PC-9 (cell line): ENCODE measurements around the gene PRKCA. TPM values are rescaled to one million over a fixed set of nuclear protein-coding genes. Genes with fewer than 3 reads are reported as not detected.

ENCODE experiments used
- BruUV-seq: library from RNA; stranded (reverse); fragments of 400-500 nt; replicated peaks from 2 replicates; lab custom pipeline; 2021; lab: Mats Ljungman, UMichigan
- CTCF ChIA-PET: fragments of 300-600 bp; sonication (Branson Sonifier 250); formaldehyde crosslinking; loops from one replicate; lab custom pipeline; 2022; ENCODE audit warnings: antibody characterized with exemption; lab: Charles Lee
- POLR2A ChIA-PET: fragments of 300-600 bp; sonication (Branson Sonifier 250); formaldehyde crosslinking; loops from one replicate; lab custom pipeline; 2022; ENCODE audit warnings: antibody characterized with exemption; ENCODE audit not compliant: unreplicated experiment; lab: Charles Lee
- DNase-seq, 2 experiments: peaks; one replicate each; pipeline versions ENCODE4 v3.0.0 to v3.0.0-alpha.2; 2015 to 2022; ENCODE audit warnings: mixed read lengths in 1 of 2
- H2AFZ ChIP-seq: fragments of 200-600 bp; sonication (generic); 2 replicates; pipeline ENCODE4 v1.8.1; 2017; ENCODE audit warnings: antibody characterized with exemption
- H3F3A ChIP-seq: fragments of 200-600 bp; sonication (generic); 2 replicates; pipeline ENCODE4 v1.8.1; 2017; ENCODE audit warnings: antibody characterized with exemption, mild to moderate bottlenecking, low read depth; ENCODE audit not compliant: insufficient read depth
- H3K27ac ChIP-seq: fragments of 200-600 bp; sonication (generic); 2 replicates; pipeline ENCODE4 v1.6.1; 2016; ENCODE audit warnings: mixed run types
- H3K27me3 ChIP-seq: fragments of 200-600 bp; sonication (generic); 2 replicates; pipeline ENCODE4 v1.6.1; 2016; ENCODE audit warnings: low read depth, mixed run types; ENCODE audit not compliant: insufficient read depth
- H3K36me3 ChIP-seq: fragments of 200-600 bp; sonication (generic); 2 replicates; pipeline ENCODE4 v1.6.1; 2016; ENCODE audit warnings: low read depth, mixed run types
- H3K4me1 ChIP-seq: fragments of 200-600 bp; sonication (generic); replicated peaks from 2 replicates; pipeline ENCODE4 v1.6.1; 2016; ENCODE audit warnings: mixed run types; ENCODE audit not compliant: insufficient read depth
- H3K4me2 ChIP-seq: fragments of 200-600 bp; sonication (generic); 2 replicates; pipeline ENCODE4 v1.6.1; 2017; ENCODE audit warnings: mixed run types
- H3K4me3 ChIP-seq: fragments of 200-600 bp; sonication (generic); 2 replicates; pipeline ENCODE4 v1.6.1; 2016; ENCODE audit warnings: mixed run types
- H3K79me2 ChIP-seq: fragments of 200-600 bp; sonication (generic); 2 replicates; pipeline ENCODE4 v1.6.1; 2017; ENCODE audit warnings: low read depth, mixed run types
- H3K9me2 ChIP-seq: fragments of 200-600 bp; sonication (generic); 2 replicates; pipeline ENCODE4 v1.8.1; 2017; ENCODE audit warnings: mild to moderate bottlenecking; ENCODE audit not compliant: insufficient read depth
- H3K9me3 ChIP-seq: fragments of 200-600 bp; sonication (generic); 2 replicates; pipeline ENCODE4 v1.8.1; 2016; ENCODE audit warnings: low read depth; ENCODE audit not compliant: insufficient read depth
- H4K20me1 ChIP-seq: fragments of 200-600 bp; sonication (generic); 2 replicates; pipeline ENCODE4 v1.8.1; 2017; ENCODE audit not compliant: insufficient read depth
- EZH2 ChIP-seq: fragments of 200-600 bp; sonication (generic); IDR thresholded peaks from 2 replicates; pipeline ENCODE4 v1.8.0; 2017; ENCODE audit warnings: antibody characterized with exemption, low read depth
- intact Hi-C: fragments of 100-400 bp; cut with micrococcal nuclease; formaldehyde crosslinking; loops from one replicate; pipeline ENCODE4 v1.10.0; 2022; ENCODE audit not compliant: unreplicated experiment
- total RNA-seq: library from RNA; stranded (reverse); gene quantifications from 2 replicates; pipeline ENCODE4 v1.2.3, GENCODE V29; 2021
- TF ChIP-seq, protein P1 (sequence below): fragments of 200-600 bp; sonication (generic); conservative IDR thresholded peaks from 2 replicates; pipeline ENCODE4 v1.6.1; 2017; ENCODE audit warnings: mixed run types, antibody characterized with exemption, mild to moderate bottlenecking, moderate library complexity

Gene PRKCA
- total RNA-seq, 1 experiment from 2014 or later = 23.1 TPM

DNA sequence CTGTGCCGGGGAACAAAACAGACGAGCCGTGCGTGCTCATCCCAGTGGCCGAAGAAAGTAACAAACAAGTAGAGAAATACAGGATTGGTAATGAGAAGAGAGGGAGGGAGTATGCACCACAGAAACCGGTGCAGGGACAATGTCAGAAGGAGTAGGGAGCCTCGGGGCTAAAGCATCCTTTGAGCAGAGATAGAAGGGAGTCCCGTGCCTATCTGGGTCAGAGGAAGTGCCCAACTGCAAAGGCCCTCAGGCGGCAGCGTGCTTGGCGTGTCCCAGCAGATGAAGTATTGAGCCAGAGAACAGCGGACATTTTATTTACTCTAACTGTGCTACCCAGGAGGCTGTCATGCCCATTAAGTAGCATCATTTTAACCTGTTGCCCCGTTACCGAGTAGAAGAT, 417.6 kb downstream of the PRKCA start:
- no peak overlapping the region for H3K4me3 ChIP-seq
- no peaks in the 10 kb centered on the region for H3K9me3 ChIP-seq
- ChIA-PET POLR2A (no interaction called here), CTCF (no interaction called here)
- no peak overlapping the region for H3K4me2 ChIP-seq
- H3K27ac ChIP-seq = no peak overlapping the region
- H3K9me2 ChIP-seq = no peaks in the 10 kb centered on the region
- H3K36me3 ChIP-seq = no peaks in the 10 kb centered on the region
- no peak overlapping the region for H2AFZ ChIP-seq
- H3F3A ChIP-seq = no peaks in the 10 kb centered on the region
- no peaks in the 10 kb centered on the region; the same call in 1 of the 2 replicates for H4K20me1 ChIP-seq
- H3K27me3 ChIP-seq = no peaks in the 10 kb centered on the region
- no peaks in the 10 kb centered on the region for H3K4me1 ChIP-seq
- no peaks in the 10 kb centered on the region for H3K79me2 ChIP-seq
- intact Hi-C loops = no loop called here
- no TSS peak for BruUV-seq
- TF ChIP-seq, protein P1, sequence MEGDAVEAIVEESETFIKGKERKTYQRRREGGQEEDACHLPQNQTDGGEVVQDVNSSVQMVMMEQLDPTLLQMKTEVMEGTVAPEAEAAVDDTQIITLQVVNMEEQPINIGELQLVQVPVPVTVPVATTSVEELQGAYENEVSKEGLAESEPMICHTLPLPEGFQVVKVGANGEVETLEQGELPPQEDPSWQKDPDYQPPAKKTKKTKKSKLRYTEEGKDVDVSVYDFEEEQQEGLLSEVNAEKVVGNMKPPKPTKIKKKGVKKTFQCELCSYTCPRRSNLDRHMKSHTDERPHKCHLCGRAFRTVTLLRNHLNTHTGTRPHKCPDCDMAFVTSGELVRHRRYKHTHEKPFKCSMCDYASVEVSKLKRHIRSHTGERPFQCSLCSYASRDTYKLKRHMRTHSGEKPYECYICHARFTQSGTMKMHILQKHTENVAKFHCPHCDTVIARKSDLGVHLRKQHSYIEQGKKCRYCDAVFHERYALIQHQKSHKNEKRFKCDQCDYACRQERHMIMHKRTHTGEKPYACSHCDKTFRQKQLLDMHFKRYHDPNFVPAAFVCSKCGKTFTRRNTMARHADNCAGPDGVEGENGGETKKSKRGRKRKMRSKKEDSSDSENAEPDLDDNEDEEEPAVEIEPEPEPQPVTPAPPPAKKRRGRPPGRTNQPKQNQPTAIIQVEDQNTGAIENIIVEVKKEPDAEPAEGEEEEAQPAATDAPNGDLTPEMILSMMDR = no peak
- no peak for TF ChIP-seq EZH2
- no peak for DNase-seq

DNA sequence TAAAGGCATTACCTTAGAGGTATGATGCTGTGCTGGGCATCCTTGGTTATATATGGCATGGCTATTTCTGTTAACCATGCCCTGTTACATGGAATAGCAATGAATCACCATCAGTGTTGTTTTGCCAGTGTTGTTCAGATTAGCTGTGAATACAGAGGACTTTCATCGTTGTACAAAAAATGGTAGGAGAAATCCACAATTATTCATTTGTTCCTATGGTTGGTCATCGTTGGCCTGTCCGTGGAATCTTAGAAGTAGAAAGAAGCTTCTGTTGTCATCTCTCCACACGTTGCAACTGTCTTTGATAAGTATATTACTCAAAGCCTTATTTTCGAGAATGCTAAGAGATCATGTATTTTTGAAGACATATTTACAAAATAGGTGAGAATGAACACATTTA, 418.2 kb downstream of the PRKCA start:
- ChIA-PET CTCF (no interaction called here), POLR2A (no interaction called here)
- H3K9me2 ChIP-seq = no peaks in the 10 kb centered on the region
- no peaks in the 10 kb centered on the region; the same call in 1 of the 2 replicates for H4K20me1 ChIP-seq
- no peaks in the 10 kb centered on the region for H3K4me1 ChIP-seq
- intact Hi-C loops = no loop called here
- no peaks in the 10 kb centered on the region for H3K36me3 ChIP-seq
- H3K27ac ChIP-seq = no peak overlapping the region
- DNase-seq = no peak
- no peak overlapping the region for H3K4me3 ChIP-seq
- no peak overlapping the region for H3K4me2 ChIP-seq
- H3K79me2 ChIP-seq = no peaks in the 10 kb centered on the region
- no peaks in the 10 kb centered on the region for H3K27me3 ChIP-seq
- no TSS peak for BruUV-seq
- TF ChIP-seq, protein P1 = no peak
- no peak for TF ChIP-seq EZH2
- no peaks in the 10 kb centered on the region for H3K9me3 ChIP-seq
- H2AFZ ChIP-seq = no peak overlapping the region
- H3F3A ChIP-seq = no peaks in the 10 kb centered on the region

DNA sequence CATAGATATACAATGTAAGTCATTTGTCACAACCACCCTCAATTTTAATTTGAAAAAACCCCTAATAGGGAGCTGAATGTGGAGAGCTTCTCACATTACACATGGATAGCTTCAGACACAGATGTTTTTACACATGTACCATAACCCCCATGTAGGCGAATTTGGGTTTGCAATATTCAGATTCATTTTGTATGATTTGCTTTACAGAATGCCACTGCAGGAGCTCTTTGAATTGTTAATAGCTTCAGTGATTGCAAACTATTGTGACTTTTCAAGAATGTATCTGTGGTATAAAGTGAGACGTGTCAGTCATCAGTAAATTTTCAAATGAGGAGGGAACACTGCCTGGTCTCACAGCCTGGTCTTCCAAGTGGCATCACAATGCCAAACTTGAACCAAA, 419.9 kb downstream of the PRKCA start:
- Histone ChIP-seq H3K9me2 (no peaks in the 10 kb centered on the region), H3K27ac (no peak overlapping the region), H4K20me1 (no peaks in the 10 kb centered on the region; the same call in 1 of the 2 replicates), H3K79me2 (no peaks in the 10 kb centered on the region), H2AFZ (no peak overlapping the region), H3K36me3 (no peaks in the 10 kb centered on the region), H3F3A (no peaks in the 10 kb centered on the region), H3K4me2 (no peak overlapping the region), H3K4me1 (no peaks in the 10 kb centered on the region), H3K9me3 (no peaks in the 10 kb centered on the region), H3K27me3 (no peaks in the 10 kb centered on the region), H3K4me3 (no peak overlapping the region)
- CTCF ChIA-PET = no interaction called here
- intact Hi-C loops = no loop called here
- BruUV-seq = no TSS peak
- POLR2A ChIA-PET = no interaction called here
- TF ChIP-seq EZH2 = no peak
- TF ChIP-seq, protein P1 = no peak
- no peak for DNase-seq
